Thyroid gland (tissue), 4 donors: ENCODE results near the gene STAG2.

Experiments used
- POLR2A ChIP-seq, 2 donors: fragments of 450-650 bp; IDR thresholded peaks; one replicate each; pipeline ENCODE4 v1.6.1; 2017; ENCODE audit warnings: antibody characterized with exemption in 2 of 2, mild to moderate bottlenecking in 2 of 2, moderate library complexity in 1 of 2
- TF ChIP-seq, protein P1 (sequence below), 6 experiments: fragments of 200-600 bp in 3 of 6; fragments of 450-650 bp in 3 of 6; sonication (generic) in 3 of 6; IDR thresholded peaks; one replicate each; pipeline ENCODE4 v1.5.1; 2016 to 2019; ENCODE audit warnings: antibody characterized with exemption in 6 of 6, mild to moderate bottlenecking in 2 of 6, inconsistent platforms in 1 of 6, moderate library complexity in 1 of 6

DNA sequence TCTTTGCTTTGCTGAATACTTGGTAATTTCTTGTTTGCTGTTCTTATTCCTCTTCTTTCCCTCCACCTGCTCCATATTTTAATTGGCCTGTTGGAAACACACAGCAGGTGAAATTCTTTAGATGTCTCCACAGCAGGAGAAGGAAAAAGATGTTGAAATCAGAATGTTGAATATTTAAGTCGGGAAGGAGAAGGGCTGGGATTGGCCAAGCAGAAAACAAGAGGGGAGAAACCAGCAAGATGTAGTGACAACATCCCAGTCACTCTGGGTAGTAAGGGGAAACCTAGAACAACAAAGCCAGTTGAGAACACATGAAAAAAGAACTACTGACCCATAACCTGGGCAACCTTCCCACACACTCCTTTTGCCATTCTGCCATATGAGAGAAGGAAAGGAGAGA, 37.3 kb upstream of the STAG2 start:
- TF ChIP-seq, protein P1, sequence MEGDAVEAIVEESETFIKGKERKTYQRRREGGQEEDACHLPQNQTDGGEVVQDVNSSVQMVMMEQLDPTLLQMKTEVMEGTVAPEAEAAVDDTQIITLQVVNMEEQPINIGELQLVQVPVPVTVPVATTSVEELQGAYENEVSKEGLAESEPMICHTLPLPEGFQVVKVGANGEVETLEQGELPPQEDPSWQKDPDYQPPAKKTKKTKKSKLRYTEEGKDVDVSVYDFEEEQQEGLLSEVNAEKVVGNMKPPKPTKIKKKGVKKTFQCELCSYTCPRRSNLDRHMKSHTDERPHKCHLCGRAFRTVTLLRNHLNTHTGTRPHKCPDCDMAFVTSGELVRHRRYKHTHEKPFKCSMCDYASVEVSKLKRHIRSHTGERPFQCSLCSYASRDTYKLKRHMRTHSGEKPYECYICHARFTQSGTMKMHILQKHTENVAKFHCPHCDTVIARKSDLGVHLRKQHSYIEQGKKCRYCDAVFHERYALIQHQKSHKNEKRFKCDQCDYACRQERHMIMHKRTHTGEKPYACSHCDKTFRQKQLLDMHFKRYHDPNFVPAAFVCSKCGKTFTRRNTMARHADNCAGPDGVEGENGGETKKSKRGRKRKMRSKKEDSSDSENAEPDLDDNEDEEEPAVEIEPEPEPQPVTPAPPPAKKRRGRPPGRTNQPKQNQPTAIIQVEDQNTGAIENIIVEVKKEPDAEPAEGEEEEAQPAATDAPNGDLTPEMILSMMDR (IDR thresholded peaks at IDR 0.05), result no peak
- no peak for TF ChIP-seq POLR2A (IDR thresholded peaks at IDR 0.05)
